Body of pancreas (tissue), 4 donors: Measurements from ENCODE around the gene TMEM179B.

ENCODE experiments used
- CTCF ChIP-seq, 7 experiments: fragments of 450-650 bp in 4 of 7; fragments of 200-600 bp in 3 of 7; sonication (generic) in 3 of 7; IDR thresholded peaks; one replicate each; pipeline ENCODE4 v1.5.1; 2016 to 2019; ENCODE audit warnings: antibody characterized with exemption in 7 of 7
- POLR2A ChIP-seq, 3 donors: fragments of 450-650 bp; IDR thresholded peaks; one replicate each; pipeline ENCODE4 v1.6.1; 2016; ENCODE audit warnings: antibody characterized with exemption in 3 of 3, mild to moderate bottlenecking in 2 of 3

- TF ChIP-seq CTCF (IDR thresholded peaks at IDR 0.05), result no peak
- peak; percentile 85 to 97 (median 97) for TF ChIP-seq POLR2A (IDR thresholded peaks at IDR 0.05)
Measured at GRCh38 chr11:62831520-62832335, 44.5 kb downstream of the TMEM179B start, which contains the start of gene STX5.
